Stimulated activated CD8-positive, alpha-beta memory T cell treated with anti-CD3 and anti-CD28 coated beads, Interleukin-15, amount 100 ng/mL, for 1 hour (primary cell): ENCODE data around the gene CDC7.
"Not testable (repeated sequence)": the region's sequence is repeated elsewhere in the genome, so short reads cannot be mapped to it uniquely, and the experiment has no call there.

Experiments used
- DNase-seq: peaks from one replicate; pipeline ENCODE4 v3.0.0-alpha.2; 2020; ENCODE audit warnings: low read depth

The CDC7 gene

GRCh38 chr1:91500756-91501522 is at the start of gene CDC7:
Gene CDC7 (plus strand): TSS chr1:91500851. CDS start chr1:91501717, 866 bp downstream.
- DNase-seq: peak; percentile 76

GRCh38 chr1:91454136-91454535 is 46.5 kb upstream of the CDC7 start:
- no peak for DNase-seq

GRCh38 chr1:91455334-91455733 is 45.3 kb upstream of the CDC7 start:
- no peak for DNase-seq

- no peak for DNase-seq
Measured at GRCh38 chr1:91455896-91456295, 44.8 kb upstream of the CDC7 start.

GRCh38 chr1:91465350-91465749 is 35.3 kb upstream of the CDC7 start:
- not testable (repeated sequence) for DNase-seq

- no peak for DNase-seq
Measured at GRCh38 chr1:91476533-91477217, 24.0 kb upstream of the CDC7 start.

GRCh38 chr1:91487469-91487868 is 13.2 kb upstream of the CDC7 start:
- DNase-seq: no peak

- no peak for DNase-seq
Measured at GRCh38 chr1:91490501-91490900, 10.2 kb upstream of the CDC7 start.

- no peak for DNase-seq
Measured at GRCh38 chr1:91498035-91498434, 2.6 kb upstream of the CDC7 start.

- DNase-seq: no peak
Measured at GRCh38 chr1:91498498-91499245, 2.0 kb upstream of the CDC7 start.

GRCh38 chr1:91499346-91499745 is 1.3 kb upstream of the CDC7 start:
- no peak for DNase-seq

- no peak for DNase-seq
Measured at GRCh38 chr1:91499904-91500755, 521 bp upstream of the CDC7 start.

- DNase-seq: no peak
Measured at GRCh38 chr1:91501523-91501851, 836 bp downstream of the CDC7 start.

- DNase-seq: no peak
Measured at GRCh38 chr1:91501971-91502671, 1.5 kb downstream of the CDC7 start.

- no peak for DNase-seq
Measured at GRCh38 chr1:91502672-91503184, 2.1 kb downstream of the CDC7 start.

GRCh38 chr1:91503332-91503900 is 2.8 kb downstream of the CDC7 start:
- DNase-seq: no peak

- DNase-seq: no peak
Measured at GRCh38 chr1:91503975-91504530, 3.4 kb downstream of the CDC7 start.

GRCh38 chr1:91505086-91505485 is 4.4 kb downstream of the CDC7 start:
- no peak for DNase-seq

GRCh38 chr1:91506071-91506470 is 5.4 kb downstream of the CDC7 start:
- no peak for DNase-seq

- no peak for DNase-seq
Measured at GRCh38 chr1:91507328-91507727, 6.7 kb downstream of the CDC7 start.

- no peak for DNase-seq
Measured at GRCh38 chr1:91510754-91511153, 10.1 kb downstream of the CDC7 start.
